ENCODE data around the gene INVS.

Gene INVS

GRCh38 chr9:100284247-100284646 lies 185.2 kb downstream of the INVS start:
- H3K27ac ChIP-seq, result peak overlapping the region; percentile 78
- TF ChIP-seq, protein P1, sequence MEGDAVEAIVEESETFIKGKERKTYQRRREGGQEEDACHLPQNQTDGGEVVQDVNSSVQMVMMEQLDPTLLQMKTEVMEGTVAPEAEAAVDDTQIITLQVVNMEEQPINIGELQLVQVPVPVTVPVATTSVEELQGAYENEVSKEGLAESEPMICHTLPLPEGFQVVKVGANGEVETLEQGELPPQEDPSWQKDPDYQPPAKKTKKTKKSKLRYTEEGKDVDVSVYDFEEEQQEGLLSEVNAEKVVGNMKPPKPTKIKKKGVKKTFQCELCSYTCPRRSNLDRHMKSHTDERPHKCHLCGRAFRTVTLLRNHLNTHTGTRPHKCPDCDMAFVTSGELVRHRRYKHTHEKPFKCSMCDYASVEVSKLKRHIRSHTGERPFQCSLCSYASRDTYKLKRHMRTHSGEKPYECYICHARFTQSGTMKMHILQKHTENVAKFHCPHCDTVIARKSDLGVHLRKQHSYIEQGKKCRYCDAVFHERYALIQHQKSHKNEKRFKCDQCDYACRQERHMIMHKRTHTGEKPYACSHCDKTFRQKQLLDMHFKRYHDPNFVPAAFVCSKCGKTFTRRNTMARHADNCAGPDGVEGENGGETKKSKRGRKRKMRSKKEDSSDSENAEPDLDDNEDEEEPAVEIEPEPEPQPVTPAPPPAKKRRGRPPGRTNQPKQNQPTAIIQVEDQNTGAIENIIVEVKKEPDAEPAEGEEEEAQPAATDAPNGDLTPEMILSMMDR (conservative IDR thresholded peaks at IDR 0.05), result no peak

DNA sequence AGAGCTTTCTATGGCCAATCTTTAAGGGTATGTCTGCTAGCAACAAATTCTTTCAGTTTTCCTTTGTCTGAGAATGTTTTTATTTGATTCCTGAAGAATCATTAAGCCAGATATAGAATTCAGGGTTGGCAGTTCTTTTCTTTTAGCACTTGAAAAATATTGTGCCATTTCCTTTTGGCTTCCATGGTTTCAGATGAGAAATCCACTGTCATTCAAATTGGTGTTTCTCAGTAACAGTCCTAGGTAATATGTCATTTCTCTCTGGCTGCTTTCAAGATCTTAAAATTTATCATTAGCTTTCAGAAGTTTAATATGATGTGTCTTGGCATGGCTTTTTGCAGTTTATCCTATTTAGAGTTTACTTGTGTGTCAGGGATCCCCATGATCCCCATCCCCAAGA lies 186.0 kb downstream of the INVS start:
- H3K27ac ChIP-seq, result peak overlapping the region; percentile 78
- TF ChIP-seq, protein P1 (conservative IDR thresholded peaks at IDR 0.05), result no peak

DNA sequence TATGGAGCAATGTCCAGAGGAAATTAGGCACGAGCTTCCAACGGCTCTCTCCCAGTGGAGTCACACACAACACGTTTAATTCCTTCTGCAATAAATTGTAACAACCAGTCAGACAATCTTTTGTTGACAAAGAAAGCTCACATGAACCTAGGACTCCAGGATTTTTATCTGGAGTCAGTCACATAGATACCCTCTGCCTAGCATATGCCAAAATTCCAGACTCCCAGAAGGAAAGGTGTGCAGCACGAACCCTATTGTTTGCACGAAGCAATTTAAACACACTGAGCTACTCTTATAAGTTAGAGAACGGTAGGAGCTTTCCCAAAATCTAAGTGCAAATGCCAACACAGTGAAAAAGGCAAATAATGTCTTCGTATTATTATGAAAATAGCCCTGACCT lies 186.6 kb downstream of the INVS start:
- H3K27ac ChIP-seq, result peak overlapping the region; percentile 78
- TF ChIP-seq, protein P1 (conservative IDR thresholded peaks at IDR 0.05), result no peak

DNA sequence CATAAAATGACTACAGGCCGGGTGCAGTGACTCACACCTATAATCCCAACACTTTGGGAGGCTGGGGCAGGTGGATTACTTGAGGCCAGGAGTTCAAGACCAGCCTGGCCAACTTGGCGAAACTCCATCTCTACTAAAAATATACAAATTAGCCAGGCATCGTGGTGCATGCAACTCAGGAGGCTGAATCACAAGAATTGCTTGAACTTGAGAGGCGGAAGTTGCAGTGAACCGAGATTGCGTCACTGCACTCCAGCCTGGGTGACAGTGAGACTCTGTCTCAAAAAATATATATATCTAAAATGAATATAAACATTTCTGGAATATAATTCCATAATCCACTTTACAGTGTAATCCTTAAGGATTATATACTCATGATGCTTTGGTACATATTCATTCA lies 187.2 kb downstream of the INVS start:
- H3K27ac ChIP-seq, result peak overlapping the region; percentile 78
- TF ChIP-seq, protein P1 (conservative IDR thresholded peaks at IDR 0.05), result no peak

DNA sequence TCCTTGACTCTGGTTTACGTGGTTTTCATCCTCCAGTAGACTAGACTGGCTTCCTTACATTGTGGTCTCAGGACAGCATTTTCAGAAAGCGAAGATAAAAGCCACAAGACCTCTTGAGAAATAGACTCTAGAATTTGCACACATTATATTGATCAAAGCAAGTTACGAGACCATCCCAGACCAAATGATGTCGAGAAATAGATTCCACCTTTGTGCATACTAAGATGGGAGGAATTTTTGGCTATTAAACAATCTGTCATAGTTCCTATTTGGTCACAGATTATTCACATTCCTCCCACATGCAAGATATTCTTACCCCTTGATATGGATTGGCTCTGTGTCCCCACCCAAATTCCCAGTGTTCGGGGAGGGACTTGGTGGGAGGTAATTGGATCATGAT lies 188.1 kb downstream of the INVS start:
- H3K27ac ChIP-seq, result peak overlapping the region; percentile 78; the same call in 1 of the 2 replicates
- TF ChIP-seq, protein P1 (conservative IDR thresholded peaks at IDR 0.05), result no peak

DNA sequence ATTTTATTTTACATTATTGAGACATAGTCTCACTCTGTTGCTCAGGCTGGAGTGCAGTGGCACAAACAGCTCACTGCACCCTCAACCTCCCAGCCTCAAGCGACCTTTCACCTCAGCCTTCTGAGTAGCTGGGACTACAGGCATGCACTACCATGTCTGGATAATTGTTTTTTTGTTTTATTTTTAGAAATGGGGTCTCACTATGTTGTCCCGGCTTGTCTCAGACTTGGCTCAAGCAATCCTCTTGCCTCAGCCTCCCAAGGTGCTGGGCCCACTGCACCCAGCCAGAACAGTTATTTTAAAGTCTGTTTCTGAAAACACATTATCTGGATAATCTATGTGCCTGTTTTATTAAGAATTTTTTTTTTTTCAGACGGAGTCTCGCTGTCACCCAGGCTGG lies 191.7 kb downstream of the INVS start:
- TF ChIP-seq, protein P1 (conservative IDR thresholded peaks at IDR 0.05), result no peak
- H3K27ac ChIP-seq, result no peak overlapping the region

DNA sequence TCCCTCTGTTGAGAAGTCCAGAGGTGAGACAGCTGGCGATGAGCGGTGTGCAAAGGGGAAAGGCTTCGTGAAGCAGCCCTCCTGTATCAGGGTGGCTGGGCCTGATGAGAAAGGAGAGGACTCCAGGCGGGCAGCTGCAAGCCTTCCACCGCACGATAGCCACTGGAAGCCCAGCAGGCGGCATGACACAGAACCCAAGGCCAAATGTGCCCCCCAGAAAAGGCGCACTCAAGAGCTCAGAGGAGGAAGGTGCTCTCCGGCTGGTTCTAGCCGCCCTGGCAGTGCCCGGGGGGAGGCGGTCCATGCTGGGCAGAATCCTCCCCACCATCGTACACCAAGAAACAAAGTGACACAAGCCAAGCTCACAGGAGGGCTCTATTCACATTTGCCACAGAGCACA lies 193.4 kb downstream of the INVS start:
- H3K27ac ChIP-seq, result no peak overlapping the region
- TF ChIP-seq, protein P1 (conservative IDR thresholded peaks at IDR 0.05), result no peak

DNA sequence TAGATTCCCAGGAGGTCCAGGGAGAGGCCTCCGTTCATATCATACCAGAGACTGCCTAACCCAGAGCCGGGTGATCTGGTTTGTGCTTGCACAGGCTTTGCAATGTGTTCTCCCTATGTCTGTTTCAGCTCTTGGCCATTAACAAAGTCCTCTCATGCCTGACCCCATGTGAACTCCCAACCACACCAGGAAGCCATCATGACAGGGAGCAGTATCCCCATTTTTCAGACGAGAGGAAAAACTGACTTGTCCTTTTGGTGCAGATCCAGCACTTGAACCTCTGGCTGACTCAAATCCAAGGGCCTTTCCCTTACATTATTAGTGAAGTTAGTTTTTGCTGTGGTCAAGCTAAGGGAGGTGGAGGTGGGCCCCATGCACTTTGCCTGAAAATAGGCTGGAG lies 195.3 kb downstream of the INVS start:
- peak overlapping the region; percentile 88 for H3K27ac ChIP-seq
- TF ChIP-seq, protein P1 (conservative IDR thresholded peaks at IDR 0.05), result no peak
